Activated T-cell treated with anti-CD3 and anti-CD28 coated beads for 24 hours (primary cell): Measurements from ENCODE around the gene HTT.

Source experiments
- DNase-seq: peaks from one replicate; pipeline ENCODE4 v3.0.0-alpha.2; 2020; ENCODE audit warnings: low read depth

Gene HTT

GRCh38 chr4:3250438-3250955, 176.0 kb downstream of the HTT start:
- no peak for DNase-seq

GRCh38 chr4:3250956-3251690, 176.6 kb downstream of the HTT start:
- no peak for DNase-seq

- DNase-seq, result no peak
Measured at GRCh38 chr4:3251691-3252479, 177.4 kb downstream of the HTT start.

GRCh38 chr4:3252480-3252828, 178.0 kb downstream of the HTT start:
- no peak for DNase-seq

GRCh38 chr4:3252831-3253641, 178.6 kb downstream of the HTT start:
- DNase-seq, result no peak

GRCh38 chr4:3253808-3254207, 179.3 kb downstream of the HTT start:
- DNase-seq, result no peak

- no peak for DNase-seq
Measured at GRCh38 chr4:3254302-3255131, 180.0 kb downstream of the HTT start.

GRCh38 chr4:3255611-3256186, 181.2 kb downstream of the HTT start:
- DNase-seq, result no peak

- DNase-seq, result no peak
Measured at GRCh38 chr4:3256230-3257102, 182.0 kb downstream of the HTT start.

GRCh38 chr4:3257103-3257555, 182.6 kb downstream of the HTT start:
- DNase-seq, result no peak

- no peak for DNase-seq
Measured at GRCh38 chr4:3257556-3258482, 183.3 kb downstream of the HTT start.

GRCh38 chr4:3261411-3262207, 187.1 kb downstream of the HTT start:
- DNase-seq, result no peak

GRCh38 chr4:3262208-3263052, 187.9 kb downstream of the HTT start:
- DNase-seq, result no peak

GRCh38 chr4:3263053-3263875, 188.8 kb downstream of the HTT start:
- DNase-seq, result no peak

GRCh38 chr4:3263876-3264193, 189.4 kb downstream of the HTT start:
- DNase-seq, result no peak

- DNase-seq, result no peak
Measured at GRCh38 chr4:3266076-3266475, 191.6 kb downstream of the HTT start.
